Measurements from ENCODE around the gene OR5M11. TPM values are rescaled to one million over a fixed set of nuclear protein-coding genes. Genes with fewer than 3 reads are reported as not detected.

Gene OR5M11
- total and polyA plus RNA-seq, 2 donors (not counting 3 experiments of a cell fraction or from before 2014, with no cell fraction given): not detected

- H3K4me1 ChIP-seq (ENCODE audit: control insufficient read depth, extremely low read depth, insufficient read depth, low read length): no peaks in the 10 kb centered on the region
- TF ChIP-seq CTCF (IDR thresholded peaks at IDR 0.05; ENCODE audit: extremely low read depth in 1 of 2, insufficient read depth in 1 of 2, low read depth in 1 of 2, low read length in 2 of 2) (no peak), POLR2A (IDR thresholded peaks at IDR 0.05; ENCODE audit: low read depth, low read length) (no peak), FOS (IDR thresholded peaks at IDR 0.05; ENCODE audit: borderline replicate concordance, insufficient read depth, low read length) (no peak), GATA2 (IDR thresholded peaks at IDR 0.05; ENCODE audit: insufficient read depth, insufficient read length, low read depth, low read length) (no peak), EZH2 (IDR thresholded peaks at IDR 0.05; ENCODE audit: borderline replicate concordance, low read depth, low read length, severe bottlenecking) (no peak), MYC (IDR thresholded peaks at IDR 0.05; ENCODE audit: low read depth, low read length) (no peak), MAX (IDR thresholded peaks at IDR 0.05; ENCODE audit: insufficient read depth, insufficient read length) (no peak), POLR2AphosphoS5 (IDR thresholded peaks at IDR 0.05; ENCODE audit: insufficient read depth, low read depth, low read length) (no peak), JUN (IDR thresholded peaks at IDR 0.05; ENCODE audit: borderline replicate concordance, insufficient read depth, insufficient read length, low read depth) (no peak)
- no peaks in the 10 kb centered on the region for H3K9me1 ChIP-seq (replicated peaks; ENCODE audit: control insufficient read depth, extremely low read depth, insufficient read depth, low read length)
- H3K4me2 ChIP-seq (ENCODE audit: insufficient read depth, low read length): no peak overlapping the region
- BruUV-seq (replicated peaks): no TSS peak
- no peak overlapping the region for H3K9ac ChIP-seq (replicated peaks; ENCODE audit: extremely low read depth, insufficient read depth, low read length)
- no peak overlapping the region for H3K4me3 ChIP-seq (replicated peaks in 1 of 3; ENCODE audit: insufficient read depth in 1 of 3, low read depth in 1 of 3, low read length in 3 of 3)
- H3K27me3 ChIP-seq (ENCODE audit: control insufficient read depth in 2 of 2, insufficient read depth in 2 of 2, low read length in 2 of 2): no peaks in the 10 kb centered on the region
- no peaks in the 10 kb centered on the region for H3K36me3 ChIP-seq (ENCODE audit: control insufficient read depth in 2 of 2, extremely low read depth in 1 of 2, insufficient read depth in 2 of 2, low read length in 2 of 2)
- peaks cover 3% of the 10 kb centered on the region for H3K9me3 ChIP-seq (replicated peaks; ENCODE audit: control insufficient read depth, insufficient read depth, low read length)
- no peaks in the 10 kb centered on the region for H3K79me2 ChIP-seq (ENCODE audit: control insufficient read depth, insufficient read depth, low read length)
- intact Hi-C loops (cut with micrococcal nuclease) (no loop called here), dilution Hi-C loops (cut with MboI; ENCODE audit: extremely low pct_ligation_motif_present, low sequenced_read_pairs) (no loop called here)
- POLR2A ChIA-PET: no interaction called here
- H4K20me1 ChIP-seq (replicated peaks; ENCODE audit: control insufficient read depth, extremely low read depth, insufficient read depth, low read length): no peaks in the 10 kb centered on the region
- no peak overlapping the region for H3K27ac ChIP-seq (ENCODE audit: insufficient read depth, low read depth, low read length)
- CTCF ChIA-PET: no interaction called here
- DNase-seq (ENCODE audit: low read depth, low spot score): no peak
- no peak overlapping the region for H2AFZ ChIP-seq (ENCODE audit: low read depth, low read length)
- FAIRE-seq: no peak
These were observed 29.8 kb downstream of the OR5M11 start for GRCh38 chr11:56513280-56513679.

Measured in endothelial cell of umbilical vein (primary cell).